Heart right ventricle (tissue), 16 donors: Measurements from ENCODE around the gene WAC. TPM values are rescaled to one million over a fixed set of nuclear protein-coding genes. Genes with fewer than 3 reads are reported as not detected.
A peak's percentile ranks its signal among the peaks of the same experiment; 100 is the strongest.
"Not testable (repeated sequence)": the region's sequence is repeated elsewhere in the genome, so short reads cannot be mapped to it uniquely, and the experiment has no call there.

Source experiments
- ATAC-seq, 8 donors: fragments of 200-7000 bp; cut with Tn5 transposase; one replicate each; pipeline ENCODE4 v1.9.1; 2020; ENCODE audit warnings: mild to moderate bottlenecking in 8 of 8, moderate library complexity in 8 of 8, moderate number of reproducible peaks in 1 of 8
- DNase-seq, 2 donors: peaks; one replicate each; pipeline ENCODE4 v3.0.0-alpha.2; 2020
- H3K27ac ChIP-seq, 10 donors: fragments of 200-600 bp; sonication (generic) in 2 of 10; one replicate each; pipeline versions ENCODE4 v1.5.0 to v1.8.0; 2020 to 2022; ENCODE audit warnings: mild to moderate bottlenecking in 3 of 10
- H3K27me3 ChIP-seq, 7 donors: fragments of 200-600 bp; one replicate each; pipeline ENCODE4 v1.8.0; 2021 to 2022; ENCODE audit warnings: mild to moderate bottlenecking in 2 of 7
- H3K36me3 ChIP-seq, 9 donors: fragments of 200-600 bp; sonication (generic) in 1 of 9; one replicate each; pipeline versions ENCODE4 v1.5.0 to v1.8.0; 2020 to 2022; ENCODE audit warnings: mild to moderate bottlenecking in 2 of 9
- H3K4me1 ChIP-seq, 9 donors: fragments of 200-600 bp; sonication (generic) in 1 of 9; one replicate each; pipeline versions ENCODE4 v1.5.0 to v1.8.0; 2020 to 2022; ENCODE audit warnings: mild to moderate bottlenecking in 4 of 9
- H3K4me3 ChIP-seq, 10 donors: fragments of 200-600 bp; sonication (generic) in 2 of 10; one replicate each; pipeline versions ENCODE4 v1.5.0 to v1.8.0; 2020 to 2022; ENCODE audit warnings: mild to moderate bottlenecking in 7 of 10, moderate library complexity in 2 of 10
- H3K9me3 ChIP-seq, 11 donors: fragments of 200-600 bp in 10 of 11; sonication (generic) in 2 of 11; one replicate each; pipeline versions ENCODE4 v1.5.0 to v1.8.0; 2013 to 2022; ENCODE audit warnings: mild to moderate bottlenecking in 2 of 11, control low read depth in 1 of 11, moderate library complexity in 1 of 11
- CTCF ChIP-seq, 9 donors: fragments of 200-600 bp; sonication (generic) in 2 of 9; IDR thresholded peaks; one replicate each; pipeline versions ENCODE4 v1.5.0 to v1.8.0; 2021 to 2022; ENCODE audit warnings: antibody characterized with exemption in 9 of 9, mild to moderate bottlenecking in 5 of 9, moderate library complexity in 1 of 9
- WGBS, 2 donors: extraction: QIAGEN DNeasy Blood & Tissue Kit; methylation state at CpG; one replicate each; pipeline ENCODE4 v1.1.7; 2013; ENCODE audit warnings: inconsistent platforms in 1 of 2; 5-methylcytosine and 5-hydroxymethylcytosine counted together
- intact Hi-C, 10 donors: fragments of 100-400 bp; cut with DNase I; formaldehyde crosslinking; loops; one replicate each; pipeline versions ENCODE4 v1.11.1 to v1.14.2; 2022
- polyA plus RNA-seq, 2 donors: library from polyadenylated mRNA; stranded (reverse); fragments of 200-250 nt; gene quantifications; one replicate each; pipeline ENCODE4 v1.2.3, GENCODE V29; 2013
- total RNA-seq, 10 donors: library from RNA; stranded (reverse); fragmentation: NEBNext Ultra II Directional in 3 of 10; extraction: Animal tissue kit (Norgen Biotek cat#: 25700) in 3 of 10; gene quantifications; one replicate each; pipeline versions ENCODE4 v1.2.1 to v1.2.4, GENCODE V29; 2021 to 2023
- donor health status: Arrhythmogenic right ventricular cardiomyopathy.
- donor health status: ischemic (EF 13 %, LVEDD 7.1; RV severe dilation, severe dysfunction).
- donor health status: healthy with polysubstance abuse.
- donor health status: DM: no; HTN: yes; CAD: no.
- donor health status: DM: no; HTN: no; CAD: no.
- donor health status: ischemic (EF 25% LVEDD 6.9; RV normal size, moderate dysfunction).
- donor health status: ischemic (EF 25% LVEDD 5.7; RV mildly dilated, moderate dysfunction).
- donor health status: healthy.
- donor health status: DM: yes; HTN: yes; CAD: no.
- donor health status: Ischemic cardiomyopathy.
- donor health status: ischemic (EF 35%, LVEDD 5.7; RV mildly dilated, moderate dysfunction).
- donor health status: nonischemic (EF 11% LVEDD 7.7; RV severe dilation, severe dysfunction).
- donor health status: DM: yes; HTN: yes; CAD: no.
- donor health status: PGD.
- donor health status: ischemic (EF 29% LVEDD 5.4; RV normal size, mild dysfunction).
- donor health status: nonischemic (EF 23%, LVEDD 6.1; RV moderate dilation, normal function).

WAC gene
- total and polyA plus RNA-seq, 12 donors, result 17.4 to 134 (median 93.9) TPM

- WGBS, 2 donors, result 36 to 60% methylated on average over 2 of the region's 2 CpGs
- H3K4me3 ChIP-seq, result no peak overlapping the region
- H3K27ac ChIP-seq, result no peak overlapping the region
- ATAC-seq (peak in 4 of 8 donors; percentile 31 to 67 (median 58)), DNase-seq (no peak)
- no peaks in the 10 kb centered on the region for H3K27me3 ChIP-seq
- intact Hi-C loops, result no loop called here
- TF ChIP-seq CTCF (IDR thresholded peaks at IDR 0.05), result no peak
- peaks cover 0 to 23% (median 6%) of the 10 kb centered on the region in 9 donors for H3K4me1 ChIP-seq
- no peaks in the 10 kb centered on the region for H3K9me3 ChIP-seq
- H3K36me3 ChIP-seq, result no peaks in the 10 kb centered on the region
These were observed 36.4 kb upstream of the WAC start for GRCh38 chr10:28496481-28496961.

- DNase-seq (no peak), ATAC-seq (no peak)
- Histone ChIP-seq H3K4me3 (no peak overlapping the region), H3K9me3 (no peaks in the 10 kb centered on the region), H3K4me1 (peaks cover 0 to 17% (median 6%) of the 10 kb centered on the region in 9 donors), H3K27ac (no peak overlapping the region), H3K27me3 (no peaks in the 10 kb centered on the region), H3K36me3 (no peaks in the 10 kb centered on the region)
- TF ChIP-seq CTCF (IDR thresholded peaks at IDR 0.05), result no peak
- intact Hi-C loops, result no loop called here
- WGBS, 2 donors, result 62 to 74% methylated on average over 3 of the region's 3 CpGs
These were observed 35.4 kb upstream of the WAC start for GRCh38 chr10:28497313-28498126.

GRCh38 chr10:28500203-28500602 is 32.7 kb upstream of the WAC start:
- DNase-seq, H3K4me3 ChIP-seq, H3K9me3 ChIP-seq, H3K36me3 ChIP-seq, intact Hi-C loops, H3K27ac ChIP-seq, ATAC-seq, H3K27me3 ChIP-seq: not testable (repeated sequence)
- peaks cover 0 to 21% (median 6%) of the 10 kb centered on the region in 9 donors for H3K4me1 ChIP-seq
- 42 to 44% methylated on average over 5 of the region's 5 CpGs for WGBS, 2 donors

GRCh38 chr10:28503114-28503513 is 29.8 kb upstream of the WAC start:
- H3K4me3 ChIP-seq, result peak overlapping the region in 2 of 10 donors; percentile 18 to 42
- peak in 1 of 9 donors; percentile 18 for TF ChIP-seq CTCF (IDR thresholded peaks at IDR 0.05)
- intact Hi-C loops, result no loop called here
- no peaks in the 10 kb centered on the region for H3K36me3 ChIP-seq
- no peaks in the 10 kb centered on the region for H3K27me3 ChIP-seq
- DNase-seq (peak; percentile 13 to 15), ATAC-seq (peak in 4 of 8 donors; percentile 64 to 69 (median 66))
- no peaks in the 10 kb centered on the region for H3K9me3 ChIP-seq
- WGBS, 2 donors, result 38 to 54% methylated on average over 3 of the region's 3 CpGs
- peaks cover 0 to 6% (median 0%) of the 10 kb centered on the region in 9 donors for H3K4me1 ChIP-seq
- H3K27ac ChIP-seq, result no peak overlapping the region
